Caco-2 (cell line): Measurements from ENCODE around the gene PSME1. TPM values are rescaled to one million over a fixed set of nuclear protein-coding genes. Genes with fewer than 3 reads are reported as not detected.

Experiments used
- BruUV-seq: library from RNA; stranded (reverse); fragments of 400-500 nt; replicated peaks from 2 replicates; lab custom pipeline; 2021; lab: Mats Ljungman, UMichigan
- CTCF ChIA-PET: fragments of 300-600 bp; sonication (Branson Sonifier 250); formaldehyde crosslinking; loops from one replicate; lab custom pipeline; 2022; ENCODE audit warnings: antibody characterized with exemption; lab: Charles Lee
- POLR2A ChIA-PET: fragments of 300-600 bp; sonication (Branson Sonifier 250); formaldehyde crosslinking; loops from one replicate; lab custom pipeline; 2022; ENCODE audit warnings: antibody characterized with exemption; lab: Charles Lee
- DNase-seq, 2 experiments: peaks; one replicate each; pipeline versions ENCODE4 v3.0.0 to v3.0.0-alpha.2; 2020 to 2022
- H3K27me3 ChIP-seq: replicated peaks from 2 replicates; pipeline ENCODE4 v1.6.0; 2011; ENCODE audit warnings: low read length; ENCODE audit not compliant: control insufficient read depth, insufficient read depth
- H3K36me3 ChIP-seq: 2 replicates; pipeline ENCODE4 v1.5.1; 2011; ENCODE audit warnings: low read length; ENCODE audit not compliant: control insufficient read depth, insufficient read depth
- H3K4me1 ChIP-seq: fragments of 250-450 bp; sonication (Bioruptor Pico); 2 replicates; pipeline ENCODE4 v1.5.1; 2020; ENCODE audit warnings: mild to moderate bottlenecking
- H3K4me3 ChIP-seq: 2 replicates; pipeline ENCODE4 v1.5.1; 2011; ENCODE audit warnings: low read depth, mild to moderate bottlenecking, control low read depth, low read length
- H3K9me3 ChIP-seq: fragments of 250-450 bp; sonication (Bioruptor Pico); 2 replicates; pipeline ENCODE4 v1.5.1; 2020; ENCODE audit warnings: mild to moderate bottlenecking, moderate library complexity
- H3K27ac Mint-ChIP-seq: one replicate; pipeline ENCODE4 v1.8.0; 2022; ENCODE audit warnings: mixed read lengths; ENCODE audit not compliant: unreplicated experiment
- H3K27me3 Mint-ChIP-seq: one replicate; pipeline ENCODE4 v1.8.0; 2022; ENCODE audit warnings: mixed read lengths; ENCODE audit not compliant: insufficient read depth, unreplicated experiment
- H3K36me3 Mint-ChIP-seq: one replicate; pipeline ENCODE4 v1.8.0; 2022; ENCODE audit warnings: mild to moderate bottlenecking, mixed read lengths; ENCODE audit not compliant: insufficient read depth, unreplicated experiment
- H3K4me1 Mint-ChIP-seq: one replicate; pipeline ENCODE4 v1.8.0; 2022; ENCODE audit warnings: low read depth, mixed read lengths; ENCODE audit not compliant: unreplicated experiment
- H3K4me3 Mint-ChIP-seq: one replicate; pipeline ENCODE4 v1.8.0; 2022; ENCODE audit warnings: mild to moderate bottlenecking, moderate library complexity, mixed read lengths; ENCODE audit not compliant: unreplicated experiment
- H3K9me3 Mint-ChIP-seq: one replicate; pipeline ENCODE4 v1.8.0; 2022; ENCODE audit warnings: mixed read lengths; ENCODE audit not compliant: unreplicated experiment
- CTCF ChIP-seq, 2 experiments: fragments of 200-600 bp in 1 of 2; IDR thresholded peaks; 1 replicate in 1 of 2; 2 replicates in 1 of 2; pipeline versions ENCODE4 v1.5.1 to v1.8.0; 2011 to 2022; ENCODE audit warnings: antibody characterized with exemption in 1 of 2, control low read depth in 1 of 2, inconsistent platforms in 1 of 2, low read depth in 1 of 2, low read length in 1 of 2, mild to moderate bottlenecking in 1 of 2, moderate library complexity in 1 of 2; ENCODE audit not compliant: insufficient read depth in 1 of 2, severe bottlenecking in 1 of 2, unreplicated experiment in 1 of 2
- intact Hi-C: fragments of 100-400 bp; cut with micrococcal nuclease; formaldehyde crosslinking; loops from one replicate; pipeline ENCODE4 v1.10.0; 2022; ENCODE audit not compliant: unreplicated experiment
- total RNA-seq: library from RNA; stranded (reverse); gene quantifications from 2 replicates; pipeline ENCODE4 v1.2.3, GENCODE V29; 2022

Gene PSME1
- total RNA-seq, 1 experiment from 2014 or later, result 141 TPM

- Mint-ChIP-seq H3K36me3 (peaks cover 49% of the 10 kb centered on the region), H3K27me3 (no peaks in the 10 kb centered on the region), H3K27ac (peak within 1 kb of the TSS; percentile 65), H3K9me3 (no peaks in the 10 kb centered on the region), H3K4me3 (peak within 1 kb of the TSS; percentile 92), H3K4me1 (peaks cover 18% of the 10 kb centered on the region)
- intact Hi-C loops, result loop anchor here (1.0 kb wide), 2 partner anchors 31 to 42 kb away; partner anchors contain the start of gene IPO4
- H3K4me1 ChIP-seq, result peaks cover 6% of the 10 kb centered on the region
- ChIA-PET POLR2A (interaction anchor here (0.8 to 2.8 kb wide), 10 partner anchors 10 to 96 kb away, joined by 4 to 46 read pairs (median 10); partner anchors contain the start of genes CHMP4A, DCAF11, IPO4 and IRF9), CTCF (interaction anchor here (0.6 to 4.1 kb wide), 12 partner anchors 11 to 186 kb away, joined by 3 to 47 read pairs (median 6); partner anchors contain the start of genes CHMP4A, CIDEB, DCAF11 and IRF9)
- peak within 1 kb of the TSS; percentile 95 for H3K4me3 ChIP-seq
- no TSS peak for BruUV-seq
- H3K36me3 ChIP-seq, result peaks cover 5% of the 10 kb centered on the region; the same call in 1 of the 2 replicates
- DNase-seq, result peak; percentile 98 to 99
- H3K27me3 ChIP-seq, result no peaks in the 10 kb centered on the region
- no peaks in the 10 kb centered on the region for H3K9me3 ChIP-seq
- no peak for TF ChIP-seq CTCF (IDR thresholded peaks at IDR 0.05; ENCODE audit: insufficient read depth in 1 of 2, low read depth in 1 of 2, low read length in 1 of 2, severe bottlenecking in 1 of 2, unreplicated experiment in 1 of 2)
Observed at GRCh38 chr14:24146453-24146977, 10.5 kb downstream of the PSME1 start, which contains the start of gene PSME2. TSS of gene PSME2 (minus strand) at chr14:24146610. CDS start at chr14:24146581, 29 bp downstream.

DNA sequence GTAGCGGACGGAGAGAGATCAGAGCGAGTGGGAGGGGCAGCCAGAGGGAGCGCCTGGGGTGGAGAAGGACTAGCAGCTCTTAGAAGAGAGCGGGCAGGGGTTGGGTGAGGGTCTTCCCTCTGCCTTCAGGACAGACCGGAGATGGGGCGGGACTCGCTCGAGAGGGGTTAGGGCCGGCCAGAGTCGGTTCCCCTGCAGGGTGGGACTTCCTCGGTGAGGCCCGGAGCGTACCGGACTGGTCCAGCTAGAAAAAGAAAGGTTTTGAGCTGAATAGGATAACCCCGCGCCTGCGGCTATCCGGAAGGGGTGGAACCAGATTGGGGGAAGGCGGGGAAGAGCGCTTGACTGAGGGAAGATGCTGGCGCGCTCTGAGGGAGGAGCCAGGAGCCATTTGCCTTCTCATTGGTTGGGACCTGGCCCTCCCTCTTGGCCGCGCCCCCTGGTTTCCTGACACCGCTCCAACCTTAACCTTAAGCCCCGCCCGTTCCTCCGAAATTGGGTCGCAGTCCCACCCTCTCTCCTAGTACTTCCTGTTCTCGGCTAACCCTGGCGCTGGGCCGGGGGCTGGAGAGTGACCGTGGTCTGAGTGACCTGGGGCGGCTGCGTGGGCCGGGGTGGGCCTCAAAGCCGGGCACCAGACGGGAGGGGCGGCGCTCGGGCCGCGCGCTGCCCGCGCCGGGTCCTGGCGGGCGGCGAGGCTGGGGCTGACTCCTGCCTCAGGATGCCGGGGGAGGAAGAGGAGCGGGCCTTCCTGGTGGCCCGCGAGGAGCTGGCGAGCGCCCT lies 11.2 kb downstream of the PSME1 start, which contains the start of gene RNF31:
TSS of gene RNF31 (plus strand) at position 521 of the 783 bp plus-strand sequence. CDS start at position 722, 201 bp downstream.
- intact Hi-C loops, result loop anchor here (1.0 kb wide), 4 partner anchors 11 to 41 kb away; partner anchors contain the start of genes IPO4, IRF9 and PSME1
- peak within 1 kb of the TSS; percentile 92 for H3K4me3 Mint-ChIP-seq
- BruUV-seq, result no TSS peak
- ChIA-PET CTCF (interaction anchor here (0.6 to 4.1 kb wide), 12 partner anchors 11 to 185 kb away, joined by 3 to 47 read pairs (median 6); partner anchors contain the start of genes CHMP4A, CIDEB, DCAF11 and IRF9), POLR2A (interaction anchor here (0.8 to 2.8 kb wide), 10 partner anchors 11 to 95 kb away, joined by 4 to 46 read pairs (median 10); partner anchors contain the start of genes CHMP4A, DCAF11, IPO4 and IRF9)
- H3K27ac Mint-ChIP-seq, result peak within 1 kb of the TSS; percentile 65
- peaks cover 6% of the 10 kb centered on the region for H3K4me1 ChIP-seq
- TF ChIP-seq CTCF (IDR thresholded peaks at IDR 0.05; ENCODE audit: insufficient read depth in 1 of 2, low read depth in 1 of 2, low read length in 1 of 2, severe bottlenecking in 1 of 2, unreplicated experiment in 1 of 2), result peak in 1 of 2 experiments; percentile 15
- peaks cover 5% of the 10 kb centered on the region; the same call in 1 of the 2 replicates for H3K36me3 ChIP-seq
- H3K4me1 Mint-ChIP-seq, result peaks cover 14% of the 10 kb centered on the region
- peak; percentile 97 to 98 for DNase-seq
- no peaks in the 10 kb centered on the region for H3K9me3 Mint-ChIP-seq
- H3K36me3 Mint-ChIP-seq, result peaks cover 52% of the 10 kb centered on the region
- H3K9me3 ChIP-seq, result no peaks in the 10 kb centered on the region
- H3K4me3 ChIP-seq, result peak within 1 kb of the TSS; percentile 95
- H3K27me3 Mint-ChIP-seq, result no peaks in the 10 kb centered on the region
- no peaks in the 10 kb centered on the region for H3K27me3 ChIP-seq
